Type B pancreatic cell (in vitro differentiated cells): ENCODE measurements around the gene SESN1. TPM values are rescaled to one million over a fixed set of nuclear protein-coding genes. Genes with fewer than 3 reads are reported as not detected.

Source experiments
- DNase-seq: peaks from one replicate; pipeline ENCODE4 v3.0.0; 2021; ENCODE audit warnings: mixed read lengths; ENCODE audit not compliant: unreplicated experiment; ENCODE audit errors: extremely low spot score
- H3K27ac Mint-ChIP-seq: 2 replicates; pipeline ENCODE4 v1.8.0; 2021; ENCODE audit warnings: mild to moderate bottlenecking, mixed read lengths
- H3K27me3 Mint-ChIP-seq: 2 replicates; pipeline ENCODE4 v1.8.0; 2021; ENCODE audit warnings: mixed read lengths
- H3K36me3 Mint-ChIP-seq: 2 replicates; pipeline ENCODE4 v1.8.0; 2021; ENCODE audit warnings: mixed read lengths
- H3K4me1 Mint-ChIP-seq: one replicate; pipeline ENCODE4 v1.8.0; 2021; ENCODE audit warnings: mixed read lengths; ENCODE audit not compliant: unreplicated experiment
- H3K4me3 Mint-ChIP-seq: 2 replicates; pipeline ENCODE4 v1.8.0; 2021; ENCODE audit warnings: mild to moderate bottlenecking, mixed read lengths
- H3K9me3 Mint-ChIP-seq: 2 replicates; pipeline ENCODE4 v1.8.0; 2021; ENCODE audit warnings: mixed read lengths
- total RNA-seq: library from RNA; stranded (reverse); gene quantifications from 2 replicates; pipeline ENCODE4 v1.2.1, GENCODE V29; 2021; ENCODE audit warnings: low replicate concordance
- TF ChIP-seq, protein P1 (sequence below): fragments of 200-600 bp; sonication (generic); conservative IDR thresholded peaks from 2 replicates; pipeline ENCODE4 v1.5.0; 2021; ENCODE audit warnings: antibody characterized with exemption, mild to moderate bottlenecking

SESN1 gene
- total RNA-seq, 1 donor from 2014 or later, result 33.3 TPM

DNA sequence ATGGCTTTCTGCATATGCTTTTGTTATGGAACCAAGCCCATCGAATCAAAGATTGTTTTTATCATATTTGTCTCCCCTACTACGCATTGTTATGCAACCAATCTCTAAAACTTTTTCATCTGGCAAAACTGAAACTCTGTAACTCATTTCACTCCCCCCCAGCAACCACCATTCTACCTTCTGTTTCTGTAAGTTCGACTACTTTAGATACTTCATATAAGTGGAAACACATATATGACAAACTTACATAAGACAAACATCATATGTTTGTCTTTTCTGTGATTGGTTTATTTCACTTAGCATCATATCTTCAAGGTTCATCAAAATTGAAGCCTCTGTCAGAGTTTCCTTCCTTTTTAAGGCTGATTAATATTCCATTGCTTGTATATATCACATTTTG is 35.4 kb upstream of the SESN1 start:
- H3K4me1 Mint-ChIP-seq, result no peaks in the 10 kb centered on the region
- no peaks in the 10 kb centered on the region for H3K27me3 Mint-ChIP-seq
- TF ChIP-seq, protein P1, sequence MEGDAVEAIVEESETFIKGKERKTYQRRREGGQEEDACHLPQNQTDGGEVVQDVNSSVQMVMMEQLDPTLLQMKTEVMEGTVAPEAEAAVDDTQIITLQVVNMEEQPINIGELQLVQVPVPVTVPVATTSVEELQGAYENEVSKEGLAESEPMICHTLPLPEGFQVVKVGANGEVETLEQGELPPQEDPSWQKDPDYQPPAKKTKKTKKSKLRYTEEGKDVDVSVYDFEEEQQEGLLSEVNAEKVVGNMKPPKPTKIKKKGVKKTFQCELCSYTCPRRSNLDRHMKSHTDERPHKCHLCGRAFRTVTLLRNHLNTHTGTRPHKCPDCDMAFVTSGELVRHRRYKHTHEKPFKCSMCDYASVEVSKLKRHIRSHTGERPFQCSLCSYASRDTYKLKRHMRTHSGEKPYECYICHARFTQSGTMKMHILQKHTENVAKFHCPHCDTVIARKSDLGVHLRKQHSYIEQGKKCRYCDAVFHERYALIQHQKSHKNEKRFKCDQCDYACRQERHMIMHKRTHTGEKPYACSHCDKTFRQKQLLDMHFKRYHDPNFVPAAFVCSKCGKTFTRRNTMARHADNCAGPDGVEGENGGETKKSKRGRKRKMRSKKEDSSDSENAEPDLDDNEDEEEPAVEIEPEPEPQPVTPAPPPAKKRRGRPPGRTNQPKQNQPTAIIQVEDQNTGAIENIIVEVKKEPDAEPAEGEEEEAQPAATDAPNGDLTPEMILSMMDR, result no peak
- H3K4me3 Mint-ChIP-seq, result no peak overlapping the region
- no peak overlapping the region for H3K27ac Mint-ChIP-seq
- peaks cover 15% of the 10 kb centered on the region for H3K36me3 Mint-ChIP-seq
- DNase-seq, result no peak
- no peaks in the 10 kb centered on the region for H3K9me3 Mint-ChIP-seq

DNA sequence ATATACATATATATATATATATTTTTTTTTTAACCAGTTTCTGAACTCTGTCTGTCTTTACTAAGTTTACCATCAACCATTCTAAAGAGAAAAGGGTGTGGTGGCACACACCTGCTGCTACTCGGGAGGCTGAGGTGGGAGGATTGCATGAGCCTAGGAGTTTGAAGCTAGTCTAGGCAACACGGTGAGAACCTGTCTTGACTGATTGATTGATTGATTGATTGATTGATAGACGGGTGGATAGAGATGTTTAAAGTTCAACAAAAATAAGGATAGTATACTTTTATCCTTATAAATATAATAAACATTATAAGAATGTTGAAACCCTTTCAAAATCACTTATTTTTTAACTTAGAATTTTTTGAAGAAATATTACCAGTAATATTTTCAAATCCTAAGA is 30.9 kb upstream of the SESN1 start:
- Mint-ChIP-seq H3K27me3 (no peaks in the 10 kb centered on the region), H3K4me1 (peaks cover 9% of the 10 kb centered on the region), H3K27ac (no peak overlapping the region), H3K9me3 (no peaks in the 10 kb centered on the region), H3K4me3 (no peak overlapping the region), H3K36me3 (peaks cover 8% of the 10 kb centered on the region)
- no peak for DNase-seq
- TF ChIP-seq, protein P1, result no peak

DNA sequence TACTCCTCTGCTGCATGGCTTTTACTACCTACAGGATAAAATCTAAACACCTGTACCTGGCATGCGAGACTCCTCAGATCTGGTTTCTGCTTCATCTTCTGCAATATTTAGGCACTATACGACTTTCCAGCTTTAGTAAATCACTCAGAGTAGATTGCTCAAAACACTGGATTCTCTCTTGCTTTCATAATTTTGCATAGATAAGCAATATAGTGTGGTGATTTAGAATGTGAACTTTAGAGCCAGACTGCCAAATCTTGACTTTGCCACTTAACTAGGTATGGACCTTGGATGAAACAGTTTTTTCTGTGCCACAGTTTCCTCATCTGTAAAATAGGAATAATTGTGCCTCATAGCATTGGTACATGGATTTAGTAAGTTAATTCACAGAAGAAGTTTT is 29.6 kb upstream of the SESN1 start:
- TF ChIP-seq, protein P1, result no peak
- Mint-ChIP-seq H3K27ac (no peak overlapping the region), H3K27me3 (no peaks in the 10 kb centered on the region), H3K36me3 (peaks cover 3% of the 10 kb centered on the region), H3K9me3 (no peaks in the 10 kb centered on the region), H3K4me3 (no peak overlapping the region), H3K4me1 (peaks cover 14% of the 10 kb centered on the region)
- DNase-seq, result no peak

DNA sequence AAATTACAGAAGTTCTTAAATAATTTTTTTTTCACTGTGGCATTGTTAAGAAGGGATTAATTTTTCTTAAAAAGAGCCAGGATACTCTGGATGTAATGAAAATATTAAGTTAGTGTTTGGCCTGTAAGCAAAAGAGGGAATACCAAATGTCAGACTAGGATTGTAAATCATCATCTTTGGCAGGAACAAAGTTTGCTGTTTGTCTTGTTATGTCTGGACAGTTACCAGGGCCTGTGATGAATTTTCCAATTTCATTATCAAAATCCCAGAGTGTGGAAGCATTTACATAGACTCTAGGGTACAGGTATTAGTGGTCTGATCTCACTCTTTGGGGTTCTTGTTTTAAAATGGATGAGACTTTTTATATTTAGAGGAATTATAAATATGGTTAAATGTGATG is 26.8 kb upstream of the SESN1 start:
- TF ChIP-seq, protein P1, result no peak
- H3K4me3 Mint-ChIP-seq, result no peak overlapping the region
- no peak for DNase-seq
- H3K27ac Mint-ChIP-seq, result no peak overlapping the region
- no peaks in the 10 kb centered on the region for H3K9me3 Mint-ChIP-seq
- no peaks in the 10 kb centered on the region for H3K27me3 Mint-ChIP-seq
- peaks cover 32% of the 10 kb centered on the region for H3K4me1 Mint-ChIP-seq
- peaks cover 3% of the 10 kb centered on the region for H3K36me3 Mint-ChIP-seq

DNA sequence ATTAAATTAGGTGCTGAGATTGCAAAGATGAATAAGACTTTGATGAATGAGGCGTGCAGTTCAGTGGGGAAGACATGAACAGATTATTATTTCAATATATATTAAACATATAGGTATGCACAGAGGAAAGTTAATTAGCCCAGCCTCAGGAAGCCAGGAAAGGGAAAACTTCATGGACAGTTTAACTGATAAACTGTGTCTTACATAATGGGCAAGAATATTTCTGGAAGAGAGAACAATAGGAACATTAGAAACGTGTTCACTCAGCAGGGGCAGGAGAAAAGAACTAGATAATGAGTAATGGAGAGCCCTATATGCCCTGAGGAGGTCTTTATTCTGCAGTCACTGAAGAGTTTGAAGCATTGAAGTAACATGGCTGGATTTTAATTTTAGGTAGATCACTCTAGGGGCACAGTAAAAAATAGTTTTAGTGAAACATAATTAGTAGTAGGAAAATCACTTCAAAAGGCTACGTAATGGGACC is 24.3 kb upstream of the SESN1 start:
- TF ChIP-seq, protein P1, result no peak
- Mint-ChIP-seq H3K9me3 (no peaks in the 10 kb centered on the region), H3K4me1 (peaks cover 32% of the 10 kb centered on the region), H3K4me3 (no peak overlapping the region), H3K36me3 (no peaks in the 10 kb centered on the region), H3K27me3 (no peaks in the 10 kb centered on the region), H3K27ac (no peak overlapping the region)
- DNase-seq, result no peak

DNA sequence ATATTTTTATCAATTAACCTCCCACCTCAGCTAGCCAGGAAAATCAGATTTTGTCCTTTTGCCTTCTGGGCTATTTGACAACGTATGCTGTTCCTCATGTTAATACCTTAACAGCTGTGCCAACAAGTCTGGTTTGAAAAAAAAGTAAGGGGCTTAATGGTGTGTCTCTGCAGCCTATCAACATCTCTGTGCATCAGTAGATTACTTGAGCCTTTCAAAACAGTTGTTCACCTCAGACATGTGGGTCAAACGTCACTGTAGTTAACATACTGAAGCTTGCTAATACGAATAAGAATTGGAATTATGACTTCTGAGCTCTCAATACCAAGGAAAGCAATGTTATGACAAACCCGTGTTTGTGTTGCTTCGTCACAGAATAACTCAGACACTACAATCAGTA is 23.7 kb upstream of the SESN1 start:
- DNase-seq, result no peak
- H3K4me1 Mint-ChIP-seq, result peaks cover 32% of the 10 kb centered on the region
- no peaks in the 10 kb centered on the region for H3K9me3 Mint-ChIP-seq
- TF ChIP-seq, protein P1, result no peak
- H3K27me3 Mint-ChIP-seq, result no peaks in the 10 kb centered on the region
- H3K36me3 Mint-ChIP-seq, result no peaks in the 10 kb centered on the region
- no peak overlapping the region for H3K27ac Mint-ChIP-seq
- H3K4me3 Mint-ChIP-seq, result no peak overlapping the region
